GM12878 (cell line): ENCODE results near the gene CPNE4. TPM values are rescaled to one million over a fixed set of nuclear protein-coding genes. Genes with fewer than 3 reads are reported as not detected.

Source experiments
- ATAC-seq: fragments of 200-7000 bp; cut with Tn5 transposase; 3 replicates; pipeline ENCODE4 v1.9.1; 2020; ENCODE audit warnings: mild to moderate bottlenecking, moderate library complexity
- BruUV-seq: library from RNA; stranded (reverse); fragments of 400-500 nt; replicated peaks from 2 replicates; lab custom pipeline; 2021; lab: Mats Ljungman, UMichigan
- CTCF ChIA-PET: fragments of 300-600 bp; sonication (Branson Sonifier 250); formaldehyde crosslinking; extraction: SDS; loops from one replicate; lab custom pipeline; 2021; ENCODE audit warnings: inconsistent platforms; lab: Yijun Ruan, JAX
- POLR2A ChIA-PET: fragments of 350-600 bp; formaldehyde crosslinking; extraction: SDS; loops from one replicate; lab custom pipeline; 2021; ENCODE audit warnings: inconsistent platforms; lab: Charles Lee
- RAD21 ChIA-PET: fragments of 300-600 bp; sonication (Branson Sonifier 250); formaldehyde crosslinking; loops from one replicate; lab custom pipeline; 2023; ENCODE audit warnings: antibody characterized with exemption; ENCODE audit not compliant: unreplicated experiment; lab: Charles Lee
- SMC1A ChIA-PET: fragments of 300-600 bp; sonication (Branson Sonifier 250); formaldehyde crosslinking; loops from one replicate; lab custom pipeline; 2023; ENCODE audit not compliant: unreplicated experiment, uncharacterized antibody; lab: Charles Lee
- DNase-seq: peaks from one replicate; pipeline ENCODE4 v3.0.0-alpha.2; 2011; ENCODE audit warnings: low read depth, low spot score
- FAIRE-seq: peaks from 3 replicates; lab custom pipeline; 2011; peaks lifted over from hg19 to GRCh38; lab: Jason Lieb, UNC
- H2AFZ ChIP-seq: 2 replicates; pipeline ENCODE4 v1.6.0; 2011; ENCODE audit warnings: low read depth, low read length, control low read depth; ENCODE audit not compliant: control insufficient read depth
- H3K27ac ChIP-seq: 2 replicates; pipeline ENCODE4 v1.5.1; 2011; ENCODE audit warnings: control low read depth; ENCODE audit not compliant: control insufficient read depth, insufficient read depth
- H3K27me3 ChIP-seq, 2 experiments: replicated peaks in 1 of 2; 2 replicates each; pipeline versions ENCODE4 v1.6.0 to v1.6.1; 2011; ENCODE audit warnings: low read length in 1 of 2; ENCODE audit not compliant: control insufficient read depth in 2 of 2, insufficient read depth in 2 of 2
- H3K36me3 ChIP-seq, 2 experiments: 2 replicates each; pipeline ENCODE4 v1.5.1; 2011; ENCODE audit warnings: low read length in 1 of 2; ENCODE audit not compliant: control insufficient read depth in 2 of 2, insufficient read depth in 2 of 2
- H3K4me1 ChIP-seq: 2 replicates; pipeline ENCODE4 v1.6.1; 2011; ENCODE audit warnings: mild to moderate bottlenecking, low read length, moderate library complexity, mixed read lengths; ENCODE audit not compliant: control insufficient read depth, insufficient read depth
- H3K4me2 ChIP-seq: 2 replicates; pipeline ENCODE4 v1.6.0; 2011; ENCODE audit warnings: control low read depth; ENCODE audit not compliant: control insufficient read depth, insufficient read depth
- H3K4me3 ChIP-seq: fragments of 200-600 bp; sonication (generic); 2 replicates; pipeline ENCODE4 v1.5.1; 2016
- H3K79me2 ChIP-seq: 2 replicates; pipeline ENCODE4 v1.6.0; 2011; ENCODE audit warnings: low read length; ENCODE audit not compliant: control insufficient read depth, insufficient read depth
- H3K9ac ChIP-seq: 2 replicates; pipeline ENCODE4 v1.8.0; 2011; ENCODE audit warnings: low read length, control low read depth, mixed read lengths; ENCODE audit not compliant: control insufficient read depth, insufficient read depth
- H3K9me3 ChIP-seq: replicated peaks from 3 replicates; pipeline ENCODE4 v1.5.1; 2011; ENCODE audit warnings: mild to moderate bottlenecking, low read length; ENCODE audit not compliant: control insufficient read depth, insufficient read depth
- H4K20me1 ChIP-seq: 2 replicates; pipeline ENCODE4 v1.6.0; 2011; ENCODE audit not compliant: control insufficient read depth, insufficient read depth
- ATF2 ChIP-seq: IDR thresholded peaks from 2 replicates; pipeline ENCODE4 v1.6.1; 2012; ENCODE audit warnings: low read length, inconsistent platforms
- EED ChIP-seq: sonication (generic); IDR thresholded peaks from 2 replicates; pipeline ENCODE4 v1.6.1; 2016; ENCODE audit warnings: antibody characterized with exemption, low read depth
- HDGF ChIP-seq: fragments of 450-650 bp; IDR thresholded peaks from 2 replicates; pipeline ENCODE4 v1.6.1; 2016; ENCODE audit warnings: antibody characterized with exemption
- KAT2A ChIP-seq: conservative IDR thresholded peaks from 2 replicates; pipeline ENCODE4 v1.6.1; 2011; ENCODE audit warnings: low read depth, low read length; ENCODE audit not compliant: control insufficient read depth
- MTA3 ChIP-seq: IDR thresholded peaks from 2 replicates; pipeline ENCODE4 v1.6.1; 2012; ENCODE audit warnings: low read length, inconsistent platforms, borderline replicate concordance
- NFYA ChIP-seq: IDR thresholded peaks from 2 replicates; pipeline ENCODE4 v1.6.1; 2011; ENCODE audit warnings: low read depth, mild to moderate bottlenecking, low read length, improper control_type of control experiment, borderline replicate concordance
- NR2C2 ChIP-seq: IDR thresholded peaks from 2 replicates; pipeline ENCODE4 v1.6.1; 2011; ENCODE audit warnings: borderline replicate concordance, low read depth; ENCODE audit not compliant: control insufficient read depth, insufficient read length
- PAX5 ChIP-seq: IDR thresholded peaks from 2 replicates; pipeline ENCODE4 v1.6.1; 2011; ENCODE audit warnings: low read depth, low read length, borderline replicate concordance
- POU2F2 ChIP-seq: IDR thresholded peaks from 3 replicates; pipeline ENCODE4 v1.6.1; 2011; ENCODE audit warnings: low read depth, mild to moderate bottlenecking, low read length, borderline replicate concordance
- SPI1 ChIP-seq: IDR thresholded peaks from 2 replicates; pipeline ENCODE4 v1.6.1; 2011; ENCODE audit warnings: low read depth, mild to moderate bottlenecking, low read length, moderate library complexity, borderline replicate concordance; ENCODE audit not compliant: insufficient read depth
- USF2 ChIP-seq: IDR thresholded peaks from 2 replicates; pipeline ENCODE4 v1.6.1; 2011; ENCODE audit warnings: low read depth, low read length, improper control_type of control experiment, borderline replicate concordance
- WGBS: methylation state at CpG from one replicate; pipeline ENCODE4 v1.1.6; 2016; ENCODE audit warnings: low lambda C conversion rate; ENCODE audit not compliant: insufficient replicate concordance, insufficient coverage; ENCODE audit errors: missing lambda C conversion rate; 5-methylcytosine and 5-hydroxymethylcytosine counted together
- in situ Hi-C: fragments of 300-500 bp; cut with MboI; formaldehyde crosslinking; loops from 9 replicates; pipeline ENCODE4 v1.14.3; 2018; ENCODE audit warnings: mixed read lengths
- intact Hi-C: fragments of 100-400 bp; cut with micrococcal nuclease; formaldehyde crosslinking; loops from one replicate; pipeline ENCODE4 v1.14.2; 2022; ENCODE audit not compliant: unreplicated experiment
- polyA plus RNA-seq, 11 experiments: library from polyadenylated mRNA; depleted of rRNA in 4 of 11; unstranded in 6 of 11; stranded (reverse) in 5 of 11; fragments of >200 nt; fragmentation: Nextera tagmentation in 4 of 11; fragmentation: Illumina TruSeq in 1 of 11; extraction: Ambion mirVana in 4 of 11; extraction: Trizol in 1 of 11; gene quantifications; 1 replicate in 1 of 11; 2 replicates in 10 of 11; pipeline versions ENCODE4 v1.2.1 to v1.2.3, GENCODE V29; 2011 to 2016; ENCODE audit warnings: inconsistent platforms in 2 of 11, missing spikeins in 2 of 11, low read depth in 1 of 11
- total RNA-seq, 4 experiments: library from RNA; depleted of rRNA in 3 of 4; stranded (reverse); fragments of >200 nt in 3 of 4; fragmentation: Illumina TruSeq in 1 of 4; extraction: Trizol in 1 of 4; gene quantifications; 2 replicates each; pipeline versions ENCODE4 v1.2.1 to v1.2.3, GENCODE V29; 2013 to 2021
- TF ChIP-seq, protein P1 (sequence below): IDR thresholded peaks from 2 replicates; pipeline ENCODE4 v1.6.1; 2011; ENCODE audit warnings: borderline replicate concordance, low read depth, mild to moderate bottlenecking, moderate library complexity, mixed read lengths, low read length; ENCODE audit not compliant: insufficient read depth; ENCODE audit errors: extremely low read length

CPNE4 gene
- total and polyA plus RNA-seq, 10 of the 15 experiments (the other 5 are each of a cell fraction or from before 2014, with no cell fraction given) = 0.17 to 1.9 (median 0.48) TPM; not detected in 1

DNA sequence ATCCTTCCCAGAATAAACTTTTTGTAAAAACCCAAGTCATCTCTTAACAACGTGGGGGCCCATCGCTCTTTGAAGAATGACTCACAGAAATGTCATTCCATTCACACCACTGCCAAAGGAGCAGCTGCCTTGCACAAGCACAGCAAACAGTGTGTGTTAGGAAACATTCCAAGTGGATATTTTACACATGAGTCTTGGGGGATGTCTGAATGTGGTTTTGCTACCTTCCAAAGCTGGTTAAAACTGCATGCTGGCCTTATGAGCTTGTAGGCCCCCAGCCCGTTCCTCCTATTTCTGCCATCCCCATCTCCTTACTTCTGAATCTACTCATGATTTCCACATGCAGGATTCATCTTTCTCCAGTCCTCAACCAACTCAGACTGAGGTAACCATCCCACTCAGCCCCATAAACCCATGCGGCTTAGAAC is 130.8 kb downstream of the CPNE4 start:
- ATAC-seq (no peak), DNase-seq (no peak), FAIRE-seq (no peak)
- Histone ChIP-seq H3K9me3 (no peaks in the 10 kb centered on the region), H3K27me3 (no peaks in the 10 kb centered on the region), H3K4me1 (no peaks in the 10 kb centered on the region), H3K36me3 (no peaks in the 10 kb centered on the region), H3K4me3 (no peak overlapping the region), H3K79me2 (no peaks in the 10 kb centered on the region), H3K4me2 (no peak overlapping the region), H3K9ac (no peak overlapping the region), H4K20me1 (no peaks in the 10 kb centered on the region), H3K27ac (no peak overlapping the region), H2AFZ (no peak overlapping the region)
- in situ Hi-C loops (no loop called here), intact Hi-C loops (no loop called here)
- 37% methylated on average over 4 of the region's 4 CpGs for WGBS
- TF ChIP-seq NR2C2 (no peak), MTA3 (no peak), EED (no peak), HDGF (no peak), KAT2A (no peak), POU2F2 (no peak), PAX5 (no peak), ATF2 (no peak), NFYA (no peak), USF2 (no peak), SPI1 (no peak)
- TF ChIP-seq, protein P1, sequence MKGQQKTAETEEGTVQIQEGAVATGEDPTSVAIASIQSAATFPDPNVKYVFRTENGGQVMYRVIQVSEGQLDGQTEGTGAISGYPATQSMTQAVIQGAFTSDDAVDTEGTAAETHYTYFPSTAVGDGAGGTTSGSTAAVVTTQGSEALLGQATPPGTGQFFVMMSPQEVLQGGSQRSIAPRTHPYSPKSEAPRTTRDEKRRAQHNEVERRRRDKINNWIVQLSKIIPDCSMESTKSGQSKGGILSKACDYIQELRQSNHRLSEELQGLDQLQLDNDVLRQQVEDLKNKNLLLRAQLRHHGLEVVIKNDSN = no peak
- ChIA-PET CTCF (interaction anchor here (0.9 to 1.8 kb wide), 2 partner anchors 12 to 109 kb away, joined by 5 to 7 read pairs; no protein-coding TSS in a partner anchor), SMC1A (no interaction called here), RAD21 (no interaction called here), POLR2A (no interaction called here)
- BruUV-seq = no TSS peak
